Stimulated activated CD8-positive, alpha-beta memory T cell treated with anti-CD3 and anti-CD28 coated beads, Interleukin-2, amount 100 ng/mL, for 1 hour (primary cell): ENCODE measurements around the gene CCNQ.
A peak's percentile ranks its signal among the peaks of the same experiment; 100 is the strongest.

ENCODE experiments used
- DNase-seq, 2 donors: peaks; one replicate each; pipeline ENCODE4 v3.0.0-alpha.2; 2020; ENCODE audit warnings: low read depth in 2 of 2

The CCNQ gene

GRCh38 chrX:153539171-153539978 is 59.6 kb downstream of the CCNQ start:
- DNase-seq, result peak; percentile 21 to 22

- DNase-seq, result no peak
These were observed 60.5 kb downstream of the CCNQ start for GRCh38 chrX:153538424-153538823.
